Measurements from ENCODE around the gene LPIN3.
A peak's percentile ranks its signal among the peaks of the same experiment; 100 is the strongest.

Gene LPIN3

DNA sequence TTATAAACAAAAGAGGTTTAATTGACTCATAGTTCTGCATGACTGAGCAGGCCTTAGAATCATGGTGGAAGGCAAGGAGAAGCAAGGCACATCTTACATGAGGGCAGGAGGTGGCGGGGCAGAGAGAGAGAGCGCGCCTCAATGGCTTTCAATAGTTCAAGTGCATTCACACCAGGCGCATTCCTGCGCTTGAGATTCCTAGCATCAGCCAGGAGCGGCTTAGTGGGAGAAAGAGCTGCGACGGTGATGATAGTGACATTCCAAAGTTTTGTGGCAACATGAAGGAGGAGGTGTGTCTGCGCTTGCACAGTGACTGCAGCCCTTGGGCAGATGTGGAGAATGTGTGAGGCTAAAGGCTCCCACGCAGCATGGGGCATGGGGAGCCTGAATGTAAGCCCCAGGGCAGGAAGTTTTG lies 51.0 kb downstream of the LPIN3 start:
- no peak overlapping the region for H4K8ac ChIP-seq (ENCODE audit: low read length)
- H3K4ac ChIP-seq (ENCODE audit: low read depth in 1 of 2, low read length in 2 of 2): no peak overlapping the region
- no peak overlapping the region for H2BK5ac ChIP-seq (ENCODE audit: low read depth, low read length, poor library complexity, severe bottlenecking)
- H3K18ac ChIP-seq (ENCODE audit: low read depth in 1 of 2, low read length in 2 of 2): no peak overlapping the region
- no peaks in the 10 kb centered on the region for H3K9me3 ChIP-seq (ENCODE audit: control insufficient read depth, low read length)
- no peak overlapping the region for H4K91ac ChIP-seq (ENCODE audit: low read length)
- no peak overlapping the region for H2AFZ ChIP-seq (ENCODE audit: low read depth, low read length)
- H3K4me3 ChIP-seq (ENCODE audit: insufficient read depth in 1 of 2, low read depth in 1 of 2, low read length in 2 of 2): no peak overlapping the region
- H3K79me1 ChIP-seq (replicated peaks; ENCODE audit: low read length, poor library complexity, severe bottlenecking): no peaks in the 10 kb centered on the region
- no peak overlapping the region for H2BK120ac ChIP-seq (ENCODE audit: low read depth, low read length)
- no peak overlapping the region for H2BK15ac ChIP-seq (ENCODE audit: low read depth, poor library complexity, severe bottlenecking)
- no peak overlapping the region for H3K27ac ChIP-seq (ENCODE audit: low read length, poor library complexity, severe bottlenecking)
- no peak overlapping the region for H3K14ac ChIP-seq (ENCODE audit: low read length in 2 of 2)
- no peak overlapping the region for H2BK12ac ChIP-seq (ENCODE audit: low read length in 2 of 2)
- no peak overlapping the region for H2AK5ac ChIP-seq (ENCODE audit: low read length, severe bottlenecking)
- H3K23ac ChIP-seq (ENCODE audit: low read length in 2 of 2): no peak overlapping the region
- 90% methylated on average over 10 of the region's 10 CpGs for WGBS
- peaks cover 16 to 25% of the 10 kb centered on the region in 2 experiments for H3K27me3 ChIP-seq (ENCODE audit: control insufficient read depth in 1 of 2, insufficient read depth in 1 of 2, low read length in 2 of 2)
- H3K4me2 ChIP-seq (ENCODE audit: low read length, poor library complexity, severe bottlenecking): no peak overlapping the region
- H3K9ac ChIP-seq (ENCODE audit: low read length): no peak overlapping the region
- H3K4me1 ChIP-seq (ENCODE audit: control insufficient read depth, insufficient read depth, low read depth, low read length): peaks cover 2% of the 10 kb centered on the region
- no peak for DNase-seq
- no peaks in the 10 kb centered on the region for H3K36me3 ChIP-seq (ENCODE audit: control insufficient read depth in 1 of 2, insufficient read depth in 2 of 2, low read depth in 1 of 2, low read length in 2 of 2)

DNA sequence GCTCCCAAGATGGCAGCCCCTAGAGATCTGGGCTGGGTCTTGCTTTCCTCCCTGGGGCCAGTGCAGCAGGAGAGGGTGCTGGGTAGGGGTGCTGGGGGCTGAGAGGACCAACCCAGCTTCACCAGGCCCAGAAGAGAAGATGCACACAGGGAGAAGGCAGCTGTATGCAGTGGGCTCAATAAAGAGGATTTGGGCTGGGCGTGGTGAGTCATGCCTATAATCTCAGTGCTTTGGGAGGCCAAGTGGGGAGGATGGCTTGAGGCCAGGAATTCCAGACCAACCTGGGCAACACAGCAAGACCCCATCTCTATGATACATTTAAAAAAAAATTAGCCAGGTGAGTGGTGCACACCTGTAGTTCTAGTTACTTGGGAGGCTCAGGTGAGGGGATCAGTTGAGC lies 51.7 kb downstream of the LPIN3 start:
- no peak overlapping the region for H3K4me3 ChIP-seq (ENCODE audit: insufficient read depth in 1 of 2, low read depth in 1 of 2, low read length in 2 of 2)
- H3K9ac ChIP-seq (ENCODE audit: low read length): no peak overlapping the region
- no peak overlapping the region for H3K27ac ChIP-seq (ENCODE audit: low read length, poor library complexity, severe bottlenecking)
- H4K91ac ChIP-seq (ENCODE audit: low read length): no peak overlapping the region
- no peaks in the 10 kb centered on the region for H3K36me3 ChIP-seq (ENCODE audit: control insufficient read depth in 1 of 2, insufficient read depth in 2 of 2, low read depth in 1 of 2, low read length in 2 of 2)
- H2BK120ac ChIP-seq (ENCODE audit: low read depth, low read length): no peak overlapping the region
- H3K23ac ChIP-seq (ENCODE audit: low read length in 2 of 2): no peak overlapping the region
- no peaks in the 10 kb centered on the region for H3K79me1 ChIP-seq (replicated peaks; ENCODE audit: low read length, poor library complexity, severe bottlenecking)
- H2BK5ac ChIP-seq (ENCODE audit: low read depth, low read length, poor library complexity, severe bottlenecking): no peak overlapping the region
- H2BK15ac ChIP-seq (ENCODE audit: low read depth, poor library complexity, severe bottlenecking): no peak overlapping the region
- H2BK12ac ChIP-seq (ENCODE audit: low read length in 2 of 2): no peak overlapping the region
- no peak overlapping the region for H4K8ac ChIP-seq (ENCODE audit: low read length)
- no peak overlapping the region for H3K14ac ChIP-seq (ENCODE audit: low read length in 2 of 2)
- WGBS: 100% methylated on average over 1 of the region's 1 CpG
- H3K4me1 ChIP-seq (ENCODE audit: control insufficient read depth, insufficient read depth, low read depth, low read length): peaks cover 2% of the 10 kb centered on the region
- no peak overlapping the region for H2AFZ ChIP-seq (ENCODE audit: low read depth, low read length)
- peaks cover 14 to 25% of the 10 kb centered on the region in 2 experiments for H3K27me3 ChIP-seq (ENCODE audit: control insufficient read depth in 1 of 2, insufficient read depth in 1 of 2, low read length in 2 of 2)
- H2AK5ac ChIP-seq (ENCODE audit: low read length, severe bottlenecking): no peak overlapping the region
- H3K18ac ChIP-seq (ENCODE audit: low read depth in 1 of 2, low read length in 2 of 2): no peak overlapping the region
- H3K4me2 ChIP-seq (ENCODE audit: low read length, poor library complexity, severe bottlenecking): no peak overlapping the region
- no peaks in the 10 kb centered on the region for H3K9me3 ChIP-seq (ENCODE audit: control insufficient read depth, low read length)
- no peak for DNase-seq
- H3K4ac ChIP-seq (ENCODE audit: low read depth in 1 of 2, low read length in 2 of 2): no peak overlapping the region

DNA sequence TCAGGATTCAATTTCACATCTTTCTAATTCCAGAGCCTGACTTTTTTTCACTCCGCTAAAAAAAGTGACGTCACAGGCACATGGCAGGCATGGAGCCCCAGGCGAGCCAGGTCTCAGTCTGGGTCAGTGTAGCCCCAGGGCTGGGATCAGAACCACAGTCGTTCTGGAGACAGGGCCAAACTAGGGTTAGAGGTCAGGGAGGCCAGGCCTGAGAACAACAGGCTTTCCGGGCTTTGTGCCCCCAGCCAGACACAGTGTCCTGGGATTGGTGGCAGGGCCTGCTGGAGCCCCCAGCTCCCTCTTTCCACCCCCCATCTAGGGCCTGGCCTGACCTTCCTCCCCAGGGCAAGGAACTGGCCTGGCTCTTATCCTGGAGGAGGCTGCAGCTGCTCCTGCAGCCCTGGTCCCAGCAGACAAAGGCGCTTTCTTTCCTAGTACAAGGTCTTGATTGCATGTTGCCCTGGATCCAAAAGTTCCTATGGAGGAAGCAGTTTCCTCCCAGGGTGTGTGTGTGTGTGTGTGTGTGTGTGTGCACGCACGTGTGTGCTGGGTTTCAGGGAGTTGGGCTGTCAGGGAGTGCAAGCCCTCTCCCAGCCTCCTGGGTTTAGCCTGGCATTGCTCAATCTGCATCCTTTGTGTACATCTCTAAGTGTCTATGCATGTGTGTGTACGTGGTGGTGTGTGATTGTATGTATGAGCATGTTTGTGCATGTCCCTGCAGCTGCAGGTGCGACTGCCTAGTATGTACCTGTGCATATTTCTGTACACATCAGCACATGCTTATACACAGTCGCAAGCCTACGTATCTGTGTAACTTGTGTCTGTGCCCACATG lies 52.5 kb downstream of the LPIN3 start:
- H3K18ac ChIP-seq (ENCODE audit: low read depth in 1 of 2, low read length in 2 of 2): peak overlapping the region in 1 of 2 experiments; percentile 21
- H3K4me2 ChIP-seq (ENCODE audit: low read length, poor library complexity, severe bottlenecking): no peak overlapping the region
- no peaks in the 10 kb centered on the region for H3K4me1 ChIP-seq (ENCODE audit: control insufficient read depth, insufficient read depth, low read depth, low read length)
- WGBS: 71% methylated on average over 12 of the region's 12 CpGs
- no peaks in the 10 kb centered on the region for H3K9me3 ChIP-seq (ENCODE audit: control insufficient read depth, low read length)
- peak overlapping the region in 1 of 2 experiments; percentile 85 for H3K14ac ChIP-seq (ENCODE audit: low read length in 2 of 2)
- no peak overlapping the region for H2BK12ac ChIP-seq (ENCODE audit: low read length in 2 of 2)
- DNase-seq: no peak
- H3K27me3 ChIP-seq (ENCODE audit: control insufficient read depth in 1 of 2, insufficient read depth in 1 of 2, low read length in 2 of 2): peaks cover 6 to 18% of the 10 kb centered on the region in 2 experiments
- H2BK120ac ChIP-seq (ENCODE audit: low read depth, low read length): no peak overlapping the region
- H3K27ac ChIP-seq (ENCODE audit: low read length, poor library complexity, severe bottlenecking): no peak overlapping the region
- H3K4ac ChIP-seq (ENCODE audit: low read depth in 1 of 2, low read length in 2 of 2): no peak overlapping the region
- H3K36me3 ChIP-seq (ENCODE audit: control insufficient read depth in 1 of 2, insufficient read depth in 2 of 2, low read depth in 1 of 2, low read length in 2 of 2): no peaks in the 10 kb centered on the region
- H3K23ac ChIP-seq (ENCODE audit: low read length in 2 of 2): no peak overlapping the region
- no peak overlapping the region for H2BK5ac ChIP-seq (ENCODE audit: low read depth, low read length, poor library complexity, severe bottlenecking)
- no peak overlapping the region for H2BK15ac ChIP-seq (ENCODE audit: low read depth, poor library complexity, severe bottlenecking)
- H2AK5ac ChIP-seq (ENCODE audit: low read length, severe bottlenecking): no peak overlapping the region
- H3K9ac ChIP-seq (ENCODE audit: low read length): no peak overlapping the region
- H3K4me3 ChIP-seq (ENCODE audit: insufficient read depth in 1 of 2, low read depth in 1 of 2, low read length in 2 of 2): no peak overlapping the region
- H4K91ac ChIP-seq (ENCODE audit: low read length): peak overlapping the region; percentile 39
- no peaks in the 10 kb centered on the region for H3K79me1 ChIP-seq (replicated peaks; ENCODE audit: low read length, poor library complexity, severe bottlenecking)
- H4K8ac ChIP-seq (ENCODE audit: low read length): peak overlapping the region; percentile 59
- no peak overlapping the region for H2AFZ ChIP-seq (ENCODE audit: low read depth, low read length)

GRCh38 chr20:41393705-41394066 lies 53.1 kb downstream of the LPIN3 start:
- WGBS: 83% methylated on average over 3 of the region's 3 CpGs

More at GRCh38 chr20:41393705-41394066, 53.1 kb downstream of the LPIN3 start:
- H4K8ac ChIP-seq (ENCODE audit: low read length): no peak overlapping the region
- H2BK5ac ChIP-seq (ENCODE audit: low read depth, low read length, poor library complexity, severe bottlenecking): no peak overlapping the region
- no peak overlapping the region for H3K27ac ChIP-seq (ENCODE audit: low read length, poor library complexity, severe bottlenecking)
- no peak overlapping the region for H3K4ac ChIP-seq (ENCODE audit: low read depth in 1 of 2, low read length in 2 of 2)
- H3K18ac ChIP-seq (ENCODE audit: low read depth in 1 of 2, low read length in 2 of 2): no peak overlapping the region
- H4K91ac ChIP-seq (ENCODE audit: low read length): no peak overlapping the region
- no peak overlapping the region for H3K9ac ChIP-seq (ENCODE audit: low read length)
- DNase-seq: no peak
- H3K14ac ChIP-seq (ENCODE audit: low read length in 2 of 2): no peak overlapping the region
- no peak overlapping the region for H2AFZ ChIP-seq (ENCODE audit: low read depth, low read length)
- no peak overlapping the region for H2BK12ac ChIP-seq (ENCODE audit: low read length in 2 of 2)
- no peaks in the 10 kb centered on the region for H3K4me1 ChIP-seq (ENCODE audit: control insufficient read depth, insufficient read depth, low read depth, low read length)
- H2BK120ac ChIP-seq (ENCODE audit: low read depth, low read length): no peak overlapping the region
- no peak overlapping the region for H3K4me2 ChIP-seq (ENCODE audit: low read length, poor library complexity, severe bottlenecking)
- no peaks in the 10 kb centered on the region for H3K36me3 ChIP-seq (ENCODE audit: control insufficient read depth in 1 of 2, insufficient read depth in 2 of 2, low read depth in 1 of 2, low read length in 2 of 2)
- peaks cover 6 to 14% of the 10 kb centered on the region in 2 experiments for H3K27me3 ChIP-seq (ENCODE audit: control insufficient read depth in 1 of 2, insufficient read depth in 1 of 2, low read length in 2 of 2)
- no peak overlapping the region for H2BK15ac ChIP-seq (ENCODE audit: low read depth, poor library complexity, severe bottlenecking)
- no peaks in the 10 kb centered on the region for H3K79me1 ChIP-seq (replicated peaks; ENCODE audit: low read length, poor library complexity, severe bottlenecking)
- no peak overlapping the region for H2AK5ac ChIP-seq (ENCODE audit: low read length, severe bottlenecking)
- H3K4me3 ChIP-seq (ENCODE audit: insufficient read depth in 1 of 2, low read depth in 1 of 2, low read length in 2 of 2): no peak overlapping the region
- H3K9me3 ChIP-seq (ENCODE audit: control insufficient read depth, low read length): no peaks in the 10 kb centered on the region
- H3K23ac ChIP-seq (ENCODE audit: low read length in 2 of 2): no peak overlapping the region
